Stimulated activated naive CD8-positive, alpha-beta T cell treated with anti-CD3 and anti-CD28 coated beads, Interleukin-15, amount 100 ng/mL, for 72 hours (primary cell): ENCODE results near the gene GABRE.
"Not testable (repeated sequence)": the region's sequence is repeated elsewhere in the genome, so short reads cannot be mapped to it uniquely, and the experiment has no call there.

Source experiments
- ATAC-seq: fragments of 150-1000 bp; cut with Tn5 transposase; 2 replicates; pipeline ENCODE4 v1.10.0; 2021; ENCODE audit warnings: mild to moderate bottlenecking, moderate library complexity
- DNase-seq, 2 donors: peaks; one replicate each; pipeline ENCODE4 v3.0.0; 2021 to 2022
- H3K27ac Mint-ChIP-seq, 2 donors: one replicate each; pipeline ENCODE4 v1.8.0; 2022; ENCODE audit warnings: mild to moderate bottlenecking in 2 of 2, mixed read lengths in 2 of 2, moderate library complexity in 2 of 2
- H3K27me3 Mint-ChIP-seq: one replicate; pipeline ENCODE4 v1.8.0; 2022; ENCODE audit warnings: mixed read lengths
- H3K4me1 Mint-ChIP-seq: one replicate; pipeline ENCODE4 v1.8.0; 2022; ENCODE audit warnings: mild to moderate bottlenecking, mixed read lengths
- H3K4me3 Mint-ChIP-seq, 2 donors: one replicate each; pipeline ENCODE4 v1.8.0; 2022; ENCODE audit warnings: mild to moderate bottlenecking in 2 of 2, mixed read lengths in 2 of 2, moderate library complexity in 1 of 2
- H3K9me3 Mint-ChIP-seq, 2 donors: one replicate each; pipeline ENCODE4 v1.8.0; 2022; ENCODE audit warnings: mixed read lengths in 2 of 2

The GABRE gene

GRCh38 chrX:151921292-151921691, 53.2 kb downstream of the GABRE start:
- ATAC-seq (no peak), DNase-seq (no peak)
- no peak overlapping the region for H3K4me3 Mint-ChIP-seq
- H3K9me3 Mint-ChIP-seq = no peaks in the 10 kb centered on the region
- H3K27ac Mint-ChIP-seq = no peak overlapping the region
- no peaks in the 10 kb centered on the region for H3K4me1 Mint-ChIP-seq
- H3K27me3 Mint-ChIP-seq = no peaks in the 10 kb centered on the region

GRCh38 chrX:151920530-151920929, 53.9 kb downstream of the GABRE start:
- Mint-ChIP-seq H3K9me3 (no peaks in the 10 kb centered on the region), H3K27ac (no peak overlapping the region), H3K4me1 (no peaks in the 10 kb centered on the region), H3K27me3 (no peaks in the 10 kb centered on the region), H3K4me3 (no peak overlapping the region)
- DNase-seq = no peak
- ATAC-seq = no peak

- ATAC-seq (no peak), DNase-seq (no peak)
- no peaks in the 10 kb centered on the region for H3K27me3 Mint-ChIP-seq
- H3K4me1 Mint-ChIP-seq = no peaks in the 10 kb centered on the region
- no peak overlapping the region for H3K4me3 Mint-ChIP-seq
- no peak overlapping the region for H3K27ac Mint-ChIP-seq
- H3K9me3 Mint-ChIP-seq = no peaks in the 10 kb centered on the region
Measured at GRCh38 chrX:151920101-151920500, 54.4 kb downstream of the GABRE start.

DNA sequence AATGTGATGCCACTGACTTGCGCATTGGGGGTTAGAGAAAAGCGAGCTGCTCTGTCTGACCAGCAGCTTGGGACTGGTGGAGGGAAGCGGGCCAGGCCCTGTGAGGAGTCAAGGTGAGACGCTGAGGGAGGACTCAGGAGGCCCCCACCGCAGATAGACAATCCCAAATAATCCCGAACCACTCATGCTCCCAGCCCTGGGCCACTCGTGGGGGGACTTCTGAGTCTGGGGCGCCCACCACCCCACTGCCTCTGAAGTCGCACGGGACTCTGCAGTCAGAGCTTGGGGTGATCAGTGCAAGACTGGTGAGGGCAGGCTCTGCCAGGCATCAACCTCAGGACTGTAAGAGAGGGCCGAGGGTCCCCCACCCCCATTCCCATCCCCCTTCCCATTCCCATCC, 54.9 kb downstream of the GABRE start:
- DNase-seq (no peak), ATAC-seq (no peak)
- H3K4me3 Mint-ChIP-seq = no peak overlapping the region
- H3K9me3 Mint-ChIP-seq = no peaks in the 10 kb centered on the region
- H3K4me1 Mint-ChIP-seq = no peaks in the 10 kb centered on the region
- H3K27ac Mint-ChIP-seq = no peak overlapping the region
- no peaks in the 10 kb centered on the region for H3K27me3 Mint-ChIP-seq

GRCh38 chrX:151918736-151919135, 55.7 kb downstream of the GABRE start:
- not testable (repeated sequence) for H3K9me3 Mint-ChIP-seq, DNase-seq, ATAC-seq

DNA sequence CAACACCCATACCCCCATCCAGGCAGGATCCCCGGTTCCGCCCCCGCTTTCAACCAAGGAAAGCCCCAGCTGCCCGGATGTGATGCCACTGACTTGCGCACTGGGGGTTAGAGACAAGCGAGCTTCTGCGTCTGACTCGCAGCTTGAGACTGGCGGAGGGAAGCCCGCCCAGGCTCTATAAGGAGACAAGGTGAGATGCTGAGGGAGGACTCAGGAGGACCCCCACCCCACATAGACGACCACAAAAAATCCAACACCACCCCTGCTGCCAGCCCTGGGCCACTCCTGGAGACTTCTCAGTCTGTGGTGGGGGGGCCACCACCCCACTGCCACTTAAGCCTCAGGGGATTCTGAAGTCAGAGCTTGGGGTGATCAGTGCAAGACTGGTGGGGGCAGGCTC, 61.7 kb downstream of the GABRE start, which contains the start of gene MAGEA4:
Gene MAGEA4 (plus strand): TSS at position 110 of the 400 bp plus-strand sequence. CDS start 10,776 bp downstream, outside the sequence.
- DNase-seq (no peak), ATAC-seq (no peak)
- no peak within 1 kb of the TSS for H3K4me3 Mint-ChIP-seq
- no peaks in the 10 kb centered on the region for H3K27me3 Mint-ChIP-seq
- no peaks in the 10 kb centered on the region for H3K9me3 Mint-ChIP-seq
- no peak within 1 kb of the TSS for H3K27ac Mint-ChIP-seq
- no peaks in the 10 kb centered on the region for H3K4me1 Mint-ChIP-seq

More at GRCh38 chrX:151918736-151919135, 55.7 kb downstream of the GABRE start:
- H3K4me1 Mint-ChIP-seq, H3K4me3 Mint-ChIP-seq, H3K27ac Mint-ChIP-seq, H3K27me3 Mint-ChIP-seq: not testable (repeated sequence)

DNA sequence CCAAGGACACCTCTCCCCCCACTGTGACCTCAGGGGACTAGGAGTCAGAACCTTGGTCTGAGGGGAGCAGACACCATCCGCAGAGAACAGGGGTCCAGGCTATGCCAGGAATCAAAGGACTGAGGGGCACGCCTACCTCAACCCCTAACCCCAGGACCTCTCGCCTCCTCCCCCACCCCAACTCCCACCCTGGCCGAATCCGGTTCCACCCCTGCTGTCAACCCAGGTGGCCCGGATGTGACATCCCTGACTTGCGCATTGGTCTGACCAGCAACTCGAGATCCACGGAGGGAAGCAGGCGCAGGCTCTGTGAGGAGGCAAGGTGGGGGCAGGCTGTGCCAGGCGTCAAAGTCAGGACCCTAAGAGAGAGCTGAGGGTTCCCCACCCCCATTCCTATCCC, 62.3 kb downstream of the GABRE start:
- Mint-ChIP-seq H3K27ac (no peak overlapping the region), H3K9me3 (no peaks in the 10 kb centered on the region), H3K4me1 (no peaks in the 10 kb centered on the region), H3K27me3 (no peaks in the 10 kb centered on the region), H3K4me3 (no peak overlapping the region)
- no peak for DNase-seq
- ATAC-seq = peak; percentile 18

GRCh38 chrX:151904989-151905388, 69.5 kb downstream of the GABRE start:
- Mint-ChIP-seq H3K4me1 (no peaks in the 10 kb centered on the region), H3K4me3 (no peak overlapping the region), H3K9me3 (no peaks in the 10 kb centered on the region), H3K27me3 (no peaks in the 10 kb centered on the region), H3K27ac (no peak overlapping the region)
- ATAC-seq (no peak), DNase-seq (no peak)
